Transverse colon (tissue), 4 donors: ENCODE data around the gene ZBTB4.

Experiments
- EP300 ChIP-seq: sonication (generic); formaldehyde crosslinking; IDR thresholded peaks from one replicate; pipeline ENCODE4 v1.6.1; 2017; ENCODE audit warnings: antibody characterized with exemption, low read depth
- POLR2A ChIP-seq: fragments of 450-650 bp; IDR thresholded peaks from one replicate; pipeline ENCODE4 v1.6.1; 2016; ENCODE audit warnings: antibody characterized with exemption, mild to moderate bottlenecking, moderate library complexity
- POLR2AphosphoS5 ChIP-seq, 3 donors: sonication (generic); formaldehyde crosslinking; IDR thresholded peaks; one replicate each; pipeline ENCODE4 v1.6.1; 2016; ENCODE audit warnings: antibody characterized with exemption in 3 of 3
- TF ChIP-seq, protein P1 (sequence below), 5 experiments: fragments of 200-600 bp in 3 of 5; fragments of 450-650 bp in 2 of 5; sonication (generic) in 3 of 5; IDR thresholded peaks; 1 replicate in 2 of 5; 2 replicates in 3 of 5; pipeline ENCODE4 v1.5.1; 2016 to 2017; ENCODE audit warnings: antibody characterized with exemption in 5 of 5, inconsistent platforms in 3 of 5, mild to moderate bottlenecking in 2 of 5, moderate library complexity in 1 of 5

GRCh38 chr17:7463372-7463846 lies 16.0 kb downstream of the ZBTB4 start:
- TF ChIP-seq, protein P1, sequence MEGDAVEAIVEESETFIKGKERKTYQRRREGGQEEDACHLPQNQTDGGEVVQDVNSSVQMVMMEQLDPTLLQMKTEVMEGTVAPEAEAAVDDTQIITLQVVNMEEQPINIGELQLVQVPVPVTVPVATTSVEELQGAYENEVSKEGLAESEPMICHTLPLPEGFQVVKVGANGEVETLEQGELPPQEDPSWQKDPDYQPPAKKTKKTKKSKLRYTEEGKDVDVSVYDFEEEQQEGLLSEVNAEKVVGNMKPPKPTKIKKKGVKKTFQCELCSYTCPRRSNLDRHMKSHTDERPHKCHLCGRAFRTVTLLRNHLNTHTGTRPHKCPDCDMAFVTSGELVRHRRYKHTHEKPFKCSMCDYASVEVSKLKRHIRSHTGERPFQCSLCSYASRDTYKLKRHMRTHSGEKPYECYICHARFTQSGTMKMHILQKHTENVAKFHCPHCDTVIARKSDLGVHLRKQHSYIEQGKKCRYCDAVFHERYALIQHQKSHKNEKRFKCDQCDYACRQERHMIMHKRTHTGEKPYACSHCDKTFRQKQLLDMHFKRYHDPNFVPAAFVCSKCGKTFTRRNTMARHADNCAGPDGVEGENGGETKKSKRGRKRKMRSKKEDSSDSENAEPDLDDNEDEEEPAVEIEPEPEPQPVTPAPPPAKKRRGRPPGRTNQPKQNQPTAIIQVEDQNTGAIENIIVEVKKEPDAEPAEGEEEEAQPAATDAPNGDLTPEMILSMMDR (IDR thresholded peaks at IDR 0.05) = no peak
- TF ChIP-seq POLR2A (no peak), POLR2AphosphoS5 (IDR thresholded peaks at IDR 0.05) (no peak), EP300 (no peak)
